HepG2 (cell line): ENCODE results near the gene CHST13.

ENCODE experiments used
- CEBPG ChIP-seq: IDR thresholded peaks from 2 replicates; pipeline ENCODE4 v1.6.1; 2016
- EZH2 ChIP-seq: conservative IDR thresholded peaks from 2 replicates; pipeline ENCODE4 v1.6.1; 2012; ENCODE audit warnings: mild to moderate bottlenecking, low read depth, low read length, moderate library complexity
- PBX2 ChIP-seq: IDR thresholded peaks from 2 replicates; pipeline ENCODE4 v1.6.1; 2016; ENCODE audit warnings: control low read depth
- RAD21 ChIP-seq: fragments of 450-650 bp; formaldehyde crosslinking; IDR thresholded peaks from 2 replicates; pipeline ENCODE4 v1.5.0; 2020; ENCODE audit warnings: mild to moderate bottlenecking
- SIN3A ChIP-seq: IDR thresholded peaks from 2 replicates; pipeline ENCODE4 v1.6.1; 2011; ENCODE audit warnings: low read depth, mild to moderate bottlenecking, control low read depth, low read length, borderline replicate concordance
- SRSF9 ChIP-seq: fragments of 200-400 bp; formaldehyde crosslinking; IDR thresholded peaks from 2 replicates; pipeline ENCODE4 v1.6.1; 2018; ENCODE audit warnings: borderline replicate concordance, mild to moderate bottlenecking, low read depth, low read length; ENCODE audit not compliant: insufficient read depth, poor library complexity, severe bottlenecking
- ZBTB8A ChIP-seq: sonication (generic); formaldehyde crosslinking; IDR thresholded peaks from 2 replicates; pipeline ENCODE4 v1.4.0; 2020; ENCODE audit warnings: mild to moderate bottlenecking, low read depth, missing genetic modification reagents, borderline replicate concordance
- ZNF530 ChIP-seq: sonication (generic); formaldehyde crosslinking; IDR thresholded peaks from 2 replicates; pipeline ENCODE4 v1.5.0; 2020; ENCODE audit warnings: low read depth, mild to moderate bottlenecking, missing genetic modification reagents

DNA sequence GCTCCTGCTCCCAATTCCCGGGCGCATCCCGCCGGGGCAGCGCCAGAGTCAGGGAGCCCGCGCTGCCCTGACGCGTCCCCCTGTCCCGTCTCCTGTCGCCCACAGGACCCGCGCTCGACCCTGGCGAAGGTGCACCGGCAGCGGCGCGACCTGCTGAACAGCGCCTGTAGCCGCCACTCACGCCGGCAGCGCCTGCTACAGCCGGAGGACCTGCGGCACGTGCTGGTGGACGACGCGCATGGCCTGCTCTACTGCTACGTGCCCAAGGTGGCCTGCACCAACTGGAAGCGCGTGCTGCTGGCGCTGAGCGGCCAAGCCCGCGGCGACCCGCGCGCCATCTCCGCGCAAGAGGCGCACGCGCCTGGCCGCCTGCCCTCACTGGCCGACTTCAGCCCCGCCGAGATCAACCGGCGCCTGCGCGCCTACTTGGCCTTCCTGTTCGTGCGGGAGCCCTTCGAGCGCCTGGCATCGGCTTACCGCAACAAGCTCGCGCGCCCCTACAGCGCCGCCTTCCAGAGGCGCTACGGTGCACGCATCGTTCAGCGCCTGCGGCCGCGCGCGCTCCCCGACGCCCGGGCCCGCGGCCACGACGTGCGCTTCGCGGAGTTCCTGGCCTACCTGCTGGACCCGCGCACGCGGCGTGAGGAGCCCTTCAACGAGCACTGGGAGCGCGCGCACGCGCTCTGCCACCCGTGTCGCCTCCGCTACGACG is 17.8 kb downstream of the CHST13 start:
- TF ChIP-seq EZH2, result no peak
- no peak for TF ChIP-seq CEBPG (CRISPR knock-in tag)
- no peak for TF ChIP-seq ZBTB8A (CRISPR knock-in tag)
- TF ChIP-seq SIN3A, result no peak
- TF ChIP-seq RAD21 (CRISPR knock-in tag), result no peak
- no peak for TF ChIP-seq PBX2
- no peak for TF ChIP-seq ZNF530 (CRISPR knock-in tag)
- TF ChIP-seq SRSF9, result no peak
